Breast epithelium (tissue), 4 donors: ENCODE data around the gene BBX. TPM values are rescaled to one million over a fixed set of nuclear protein-coding genes. Genes with fewer than 3 reads are reported as not detected.

Experiments
- DNase-seq, 2 donors: peaks; one replicate each; pipeline ENCODE4 v3.0.0-alpha.2; 2019; ENCODE audit warnings: low spot score in 2 of 2
- H3K27ac ChIP-seq, 2 donors: fragments of 200-600 bp; sonication (generic) in 1 of 2; one replicate each; pipeline ENCODE4 v1.5.1; 2016 to 2019; ENCODE audit warnings: mild to moderate bottlenecking in 1 of 2
- H3K27me3 ChIP-seq, 2 donors: fragments of 200-600 bp; sonication (generic) in 1 of 2; one replicate each; pipeline versions ENCODE4 v1.5.1 to v1.6.0; 2017 to 2019; ENCODE audit warnings: control low read depth in 1 of 2, mild to moderate bottlenecking in 1 of 2
- H3K36me3 ChIP-seq: fragments of 200-600 bp; one replicate; pipeline ENCODE4 v1.5.1; 2019
- H3K4me1 ChIP-seq, 2 donors: fragments of 200-600 bp; sonication (generic); one replicate each; pipeline ENCODE4 v1.5.1; 2016 to 2019; ENCODE audit warnings: control low read depth in 1 of 2
- H3K4me3 ChIP-seq, 3 donors: fragments of 200-600 bp; sonication (generic); 1 replicate in 2 of 3; 2 replicates in 1 of 3; pipeline ENCODE4 v1.5.1; 2016 to 2019; ENCODE audit warnings: mild to moderate bottlenecking in 3 of 3, moderate library complexity in 2 of 3
- H3K9me3 ChIP-seq, 2 donors: fragments of 200-600 bp; sonication (generic) in 1 of 2; one replicate each; pipeline ENCODE4 v1.5.1; 2016 to 2019; ENCODE audit warnings: control low read depth in 1 of 2
- POLR2A ChIP-seq: fragments of 450-650 bp; IDR thresholded peaks from one replicate; pipeline ENCODE4 v1.6.1; 2016; ENCODE audit warnings: antibody characterized with exemption, mild to moderate bottlenecking, moderate library complexity
- POLR2AphosphoS5 ChIP-seq, 3 donors: sonication (generic); formaldehyde crosslinking; IDR thresholded peaks; one replicate each; pipeline ENCODE4 v1.6.1; 2017; ENCODE audit warnings: antibody characterized with exemption in 3 of 3
- intact Hi-C: fragments of 100-400 bp; cut with DNase I; formaldehyde crosslinking; loops from one replicate; pipeline ENCODE4 v1.15.1; 2023; ENCODE audit warnings: low total_unique reads
- total RNA-seq, 3 donors: library from RNA; depleted of rRNA; stranded (reverse); fragments of >200 nt; gene quantifications; one replicate each; pipeline ENCODE4 v1.1.0, GENCODE V29; 2016
- TF ChIP-seq, protein P1 (sequence below), 3 donors: fragments of 450-650 bp; IDR thresholded peaks; one replicate each; pipeline ENCODE4 v1.5.1; 2016 to 2017; ENCODE audit warnings: antibody characterized with exemption in 3 of 3, mild to moderate bottlenecking in 3 of 3, moderate library complexity in 3 of 3

Gene BBX
- total RNA-seq, 3 donors from 2014 or later: 59.0 to 95.9 (median 70.8) TPM

DNA sequence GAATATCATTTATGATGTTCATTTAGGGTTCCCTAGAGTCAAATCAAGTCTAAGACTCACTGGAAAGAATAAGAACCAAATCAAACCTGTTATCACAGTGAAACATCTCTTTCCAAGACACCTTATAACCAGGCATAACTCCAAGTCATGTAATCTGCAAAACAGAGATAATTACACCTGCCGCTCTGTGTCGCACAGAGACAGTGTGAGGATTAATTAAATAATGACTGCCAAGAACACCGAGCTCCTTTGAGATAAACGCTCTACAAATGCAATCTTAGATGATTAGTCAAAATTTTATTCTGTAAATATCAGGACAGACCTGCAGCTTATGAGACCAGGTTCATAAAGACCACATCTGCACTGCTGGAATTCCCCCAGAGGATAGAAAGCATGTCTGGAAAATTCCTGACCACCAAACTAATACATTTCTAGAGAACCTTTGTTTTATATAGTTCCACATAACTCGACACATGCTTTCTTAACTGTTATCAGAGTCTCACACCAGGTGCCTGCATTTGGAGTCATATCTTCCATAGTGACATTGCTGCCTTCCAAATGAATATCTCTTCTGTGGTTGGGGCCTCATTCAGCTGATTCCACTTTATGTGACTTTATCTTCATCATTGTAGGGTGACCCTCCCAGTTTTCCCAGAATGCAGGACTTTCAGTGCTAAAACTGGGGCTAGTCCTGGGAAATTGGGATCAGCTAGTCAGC lies 315.3 kb downstream of the BBX start:
- no peaks in the 10 kb centered on the region for H3K27me3 ChIP-seq
- H3K36me3 ChIP-seq: no peaks in the 10 kb centered on the region
- no peaks in the 10 kb centered on the region for H3K9me3 ChIP-seq
- DNase-seq: no peak
- intact Hi-C loops: no loop called here
- no peak overlapping the region for H3K27ac ChIP-seq
- TF ChIP-seq POLR2A (no peak), POLR2AphosphoS5 (IDR thresholded peaks at IDR 0.05) (no peak)
- TF ChIP-seq, protein P1, sequence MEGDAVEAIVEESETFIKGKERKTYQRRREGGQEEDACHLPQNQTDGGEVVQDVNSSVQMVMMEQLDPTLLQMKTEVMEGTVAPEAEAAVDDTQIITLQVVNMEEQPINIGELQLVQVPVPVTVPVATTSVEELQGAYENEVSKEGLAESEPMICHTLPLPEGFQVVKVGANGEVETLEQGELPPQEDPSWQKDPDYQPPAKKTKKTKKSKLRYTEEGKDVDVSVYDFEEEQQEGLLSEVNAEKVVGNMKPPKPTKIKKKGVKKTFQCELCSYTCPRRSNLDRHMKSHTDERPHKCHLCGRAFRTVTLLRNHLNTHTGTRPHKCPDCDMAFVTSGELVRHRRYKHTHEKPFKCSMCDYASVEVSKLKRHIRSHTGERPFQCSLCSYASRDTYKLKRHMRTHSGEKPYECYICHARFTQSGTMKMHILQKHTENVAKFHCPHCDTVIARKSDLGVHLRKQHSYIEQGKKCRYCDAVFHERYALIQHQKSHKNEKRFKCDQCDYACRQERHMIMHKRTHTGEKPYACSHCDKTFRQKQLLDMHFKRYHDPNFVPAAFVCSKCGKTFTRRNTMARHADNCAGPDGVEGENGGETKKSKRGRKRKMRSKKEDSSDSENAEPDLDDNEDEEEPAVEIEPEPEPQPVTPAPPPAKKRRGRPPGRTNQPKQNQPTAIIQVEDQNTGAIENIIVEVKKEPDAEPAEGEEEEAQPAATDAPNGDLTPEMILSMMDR (IDR thresholded peaks at IDR 0.05): no peak
- H3K4me3 ChIP-seq: no peak overlapping the region
- H3K4me1 ChIP-seq: no peaks in the 10 kb centered on the region

DNA sequence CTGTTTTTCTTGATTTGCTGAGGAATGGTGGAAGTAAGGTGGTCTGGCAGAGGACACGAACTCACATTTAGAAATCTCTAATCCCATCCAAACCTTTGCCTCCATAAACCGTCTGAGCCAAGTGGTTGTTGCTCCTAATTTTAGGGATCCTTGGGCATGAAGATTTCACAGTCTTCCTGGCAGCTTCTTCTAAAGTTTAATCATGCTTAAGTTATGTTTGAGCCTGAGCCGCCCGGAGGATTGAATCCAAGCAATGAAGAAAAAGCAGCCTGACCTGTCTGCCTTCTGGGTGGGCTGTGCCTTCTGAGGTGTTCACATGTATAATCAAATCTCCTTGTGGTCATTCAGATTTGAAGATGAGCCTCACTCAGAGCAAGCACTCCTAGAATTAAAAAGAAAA lies 319.1 kb downstream of the BBX start:
- Histone ChIP-seq H3K36me3 (no peaks in the 10 kb centered on the region), H3K4me1 (no peaks in the 10 kb centered on the region), H3K4me3 (no peak overlapping the region), H3K27ac (no peak overlapping the region), H3K9me3 (no peaks in the 10 kb centered on the region), H3K27me3 (no peaks in the 10 kb centered on the region)
- TF ChIP-seq POLR2AphosphoS5 (IDR thresholded peaks at IDR 0.05) (no peak), POLR2A (no peak)
- TF ChIP-seq, protein P1 (IDR thresholded peaks at IDR 0.05): no peak
- DNase-seq: peak in 1 of 2 donors; percentile 26
- intact Hi-C loops: loop anchor here (5.0 kb wide), 1 partner anchor 340 kb away; no protein-coding TSS in a partner anchor

DNA sequence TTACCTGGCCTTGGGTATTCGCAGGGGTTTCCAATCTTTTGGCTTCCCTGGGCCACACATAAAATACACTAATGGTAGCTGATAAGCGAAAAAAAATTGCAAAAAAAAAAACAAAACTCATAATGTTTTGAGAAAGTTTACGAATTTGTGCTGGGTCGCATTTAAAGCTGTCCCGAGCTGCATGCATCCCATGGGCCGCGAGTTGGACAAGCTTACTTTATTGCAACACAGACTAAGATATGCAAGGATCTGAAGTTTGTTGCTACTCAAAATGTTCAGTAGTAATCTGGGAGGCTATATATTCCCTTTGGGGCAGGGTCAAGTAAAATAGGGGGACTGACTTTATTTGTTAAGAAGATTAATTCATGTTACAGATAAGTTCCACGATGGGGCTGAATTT lies 320.2 kb downstream of the BBX start:
- no peak for DNase-seq
- H3K36me3 ChIP-seq: no peaks in the 10 kb centered on the region
- no peaks in the 10 kb centered on the region for H3K4me1 ChIP-seq
- H3K27me3 ChIP-seq: no peaks in the 10 kb centered on the region
- no peaks in the 10 kb centered on the region for H3K9me3 ChIP-seq
- no peak overlapping the region for H3K4me3 ChIP-seq
- intact Hi-C loops: loop anchor here (5.0 kb wide), 1 partner anchor 341 kb away; no protein-coding TSS in a partner anchor
- no peak overlapping the region for H3K27ac ChIP-seq
- TF ChIP-seq, protein P1 (IDR thresholded peaks at IDR 0.05): no peak
- TF ChIP-seq POLR2A: no peak
- TF ChIP-seq POLR2AphosphoS5 (IDR thresholded peaks at IDR 0.05): no peak

DNA sequence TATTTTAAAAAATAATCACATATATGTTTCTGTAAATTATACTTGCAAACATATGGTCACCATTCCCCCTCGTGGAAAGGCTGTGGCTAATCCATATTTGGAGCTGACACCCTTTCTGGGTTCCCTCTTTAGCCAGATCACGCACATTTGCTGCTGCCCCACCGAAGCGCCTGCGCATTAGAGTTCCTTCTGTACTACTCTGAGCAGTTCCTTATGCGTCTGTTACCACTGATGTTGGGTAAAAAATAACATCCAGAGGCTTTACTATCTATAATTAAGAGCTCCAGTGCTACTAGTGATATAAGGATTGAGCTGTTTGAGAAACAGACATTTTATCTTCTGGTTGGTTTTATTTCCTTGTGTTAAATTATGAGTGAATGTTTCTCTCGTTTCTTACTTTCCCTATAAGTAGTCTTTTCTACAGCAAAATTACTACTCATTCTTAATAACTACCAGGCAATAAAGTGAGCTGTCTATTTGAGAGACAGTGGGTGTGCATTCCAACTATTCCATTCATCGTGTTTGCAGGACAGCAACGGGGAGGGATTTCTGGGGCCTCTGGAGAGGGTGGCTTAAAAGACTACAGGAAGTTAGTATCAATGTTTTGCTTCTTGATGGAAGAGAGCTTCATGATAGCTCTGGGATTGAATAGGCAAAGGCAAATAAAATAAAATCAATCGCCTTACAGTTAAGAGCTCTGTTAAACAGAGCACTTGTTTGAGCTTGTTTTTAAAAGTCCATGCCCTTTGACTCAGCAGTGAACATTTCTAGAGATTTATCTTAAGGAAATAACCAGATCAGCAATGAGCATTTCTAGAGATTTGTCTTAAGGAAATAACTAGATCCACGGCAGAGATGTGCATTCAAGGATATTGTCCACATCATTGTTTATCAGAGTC lies 322.9 kb downstream of the BBX start:
- TF ChIP-seq, protein P1 (IDR thresholded peaks at IDR 0.05): no peak
- TF ChIP-seq POLR2A: no peak
- no peak for TF ChIP-seq POLR2AphosphoS5 (IDR thresholded peaks at IDR 0.05)
- no peak for DNase-seq
- H3K4me1 ChIP-seq: no peaks in the 10 kb centered on the region
- no peak overlapping the region for H3K27ac ChIP-seq
- no peaks in the 10 kb centered on the region for H3K9me3 ChIP-seq
- H3K4me3 ChIP-seq: no peak overlapping the region
- no peaks in the 10 kb centered on the region for H3K27me3 ChIP-seq
- no peaks in the 10 kb centered on the region for H3K36me3 ChIP-seq
- intact Hi-C loops: no loop called here
